Stimulated activated CD4-positive, alpha-beta T cell treated with anti-CD3 and anti-CD28 coated beads, TNF-alpha, amount 100 ng/mL, for 1 hour (primary cell): ENCODE data around the gene LSS.

Experiments
- DNase-seq, 3 donors: peaks; one replicate each; pipeline ENCODE4 v3.0.0-alpha.2; 2020; ENCODE audit warnings: low read depth in 3 of 3, low spot score in 1 of 3

Gene LSS

DNA sequence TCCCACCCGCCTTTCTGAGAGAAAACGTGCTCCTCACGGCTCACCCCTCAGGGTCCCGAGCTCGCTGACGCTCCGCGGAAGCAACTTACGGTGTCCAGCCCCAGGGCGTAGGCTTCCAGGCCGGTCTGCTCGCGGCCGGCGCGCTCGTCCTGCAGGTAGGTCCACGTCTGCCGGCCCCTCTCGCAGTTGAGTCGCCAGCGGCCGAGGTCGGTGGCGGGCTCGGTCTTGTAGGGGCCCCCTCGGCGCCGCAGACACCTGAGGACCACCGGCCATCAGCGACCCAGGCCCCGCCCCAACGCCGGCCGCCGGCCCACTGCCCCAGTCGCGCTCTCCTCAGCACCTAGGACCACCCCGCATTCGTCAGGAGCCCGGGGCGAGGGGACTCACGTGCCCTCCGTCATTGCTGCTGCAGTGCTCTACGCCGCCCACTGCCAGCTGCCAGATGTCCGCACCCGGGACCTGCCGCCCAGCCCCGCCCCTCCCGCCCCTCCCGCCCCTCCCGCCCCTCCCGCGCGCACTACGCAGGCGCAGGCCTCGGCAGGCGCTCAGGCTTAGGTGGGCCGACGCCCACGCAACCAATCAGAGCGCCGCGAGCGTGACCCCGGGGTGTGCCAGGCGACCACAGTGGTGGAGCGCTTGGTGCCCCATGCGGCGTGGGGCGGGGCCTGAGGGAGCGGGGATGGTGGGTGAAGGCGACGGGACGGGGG lies at the start of gene LSS:
TSS of gene LSS (minus strand) at position 430 of the 707 bp plus-strand sequence. CDS start at position 401, 29 bp downstream.
- DNase-seq = peak; percentile 90 to 99 (median 96)

DNA sequence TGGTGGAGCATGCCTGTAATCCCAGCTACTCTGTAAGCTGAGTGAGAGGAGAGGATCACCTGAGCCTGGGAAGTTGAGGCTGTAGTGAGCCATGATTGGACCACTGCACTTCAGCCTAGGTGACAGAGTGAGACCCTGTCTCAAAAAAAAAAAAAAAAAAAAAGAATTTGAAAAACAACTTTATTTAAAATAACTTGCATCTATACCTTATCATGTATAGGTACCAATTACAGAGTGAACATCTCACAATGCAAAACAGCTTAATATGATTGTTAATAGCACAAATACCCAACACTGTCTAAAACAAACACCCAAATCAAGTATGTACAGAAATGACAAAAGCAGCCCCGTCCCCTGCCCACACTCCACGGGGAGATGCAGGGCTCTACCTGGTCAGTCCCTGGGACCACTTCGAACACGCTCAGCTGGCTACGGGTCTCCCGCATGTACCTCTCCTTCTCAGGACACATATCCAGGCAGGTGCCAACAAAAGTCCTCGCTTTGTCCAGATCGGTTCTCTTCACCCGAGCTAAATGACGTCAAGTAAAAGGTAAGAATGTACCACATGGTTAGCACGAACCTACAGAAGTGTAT lies 46.3 kb upstream of the LSS start:
- no peak for DNase-seq

DNA sequence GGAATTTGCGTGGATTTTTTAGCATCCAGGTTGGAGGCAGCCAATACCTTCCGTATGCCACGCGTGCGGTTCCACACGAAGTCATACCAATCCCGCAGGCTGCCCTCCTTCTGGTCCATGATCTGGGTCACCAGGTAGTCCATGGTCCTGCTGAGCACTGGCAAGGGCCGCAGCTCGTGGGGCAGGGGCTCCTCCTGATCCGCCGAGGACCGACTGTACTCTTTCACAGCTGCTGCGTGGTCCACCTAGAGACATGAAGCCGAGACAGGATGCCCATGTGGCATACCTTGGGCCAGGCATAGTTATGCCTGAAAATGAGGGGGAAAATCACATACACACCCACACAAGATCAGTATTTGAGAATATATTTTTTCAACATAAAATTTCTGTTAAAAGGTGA lies 44.8 kb upstream of the LSS start:
- no peak for DNase-seq

DNA sequence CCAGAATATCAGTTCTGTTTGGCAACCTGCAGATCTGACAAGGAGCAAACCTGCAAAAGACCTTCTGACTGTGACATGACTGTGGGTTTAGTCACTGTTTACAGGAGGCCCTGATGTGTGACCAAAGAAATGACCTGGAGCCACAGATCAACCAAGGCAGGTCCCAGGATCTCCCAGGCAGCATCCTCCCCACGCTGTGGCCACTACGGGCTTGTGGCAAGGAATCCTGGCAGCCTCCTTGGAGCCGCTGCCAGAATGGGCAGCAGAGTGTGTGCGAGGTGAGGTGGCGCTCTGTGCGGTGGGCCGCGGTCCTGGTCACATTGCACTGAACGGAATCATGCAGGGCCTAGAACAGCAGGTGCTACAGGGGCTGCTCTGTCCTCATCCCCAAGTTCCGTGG lies 40.9 kb upstream of the LSS start:
- DNase-seq = no peak

DNA sequence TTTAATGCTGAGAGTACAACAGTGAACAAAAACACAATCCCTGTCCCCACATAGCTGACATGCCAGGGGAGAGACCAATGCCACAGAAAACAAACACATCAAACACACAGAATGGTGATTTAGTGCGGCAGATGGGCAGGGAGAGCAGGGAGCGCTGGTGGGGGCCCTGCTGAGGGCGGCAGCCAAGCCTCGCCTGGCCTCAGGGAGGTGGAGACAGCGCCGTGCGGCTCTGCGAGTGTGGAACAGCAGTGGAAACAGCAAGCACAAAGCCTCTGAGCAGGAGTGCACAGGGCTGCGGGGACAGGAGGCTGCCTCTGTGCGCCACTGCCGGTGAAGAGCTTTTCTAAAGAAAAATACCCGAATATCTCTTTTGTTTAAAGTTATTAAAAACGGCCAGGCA lies 39.8 kb upstream of the LSS start:
- DNase-seq = no peak

DNA sequence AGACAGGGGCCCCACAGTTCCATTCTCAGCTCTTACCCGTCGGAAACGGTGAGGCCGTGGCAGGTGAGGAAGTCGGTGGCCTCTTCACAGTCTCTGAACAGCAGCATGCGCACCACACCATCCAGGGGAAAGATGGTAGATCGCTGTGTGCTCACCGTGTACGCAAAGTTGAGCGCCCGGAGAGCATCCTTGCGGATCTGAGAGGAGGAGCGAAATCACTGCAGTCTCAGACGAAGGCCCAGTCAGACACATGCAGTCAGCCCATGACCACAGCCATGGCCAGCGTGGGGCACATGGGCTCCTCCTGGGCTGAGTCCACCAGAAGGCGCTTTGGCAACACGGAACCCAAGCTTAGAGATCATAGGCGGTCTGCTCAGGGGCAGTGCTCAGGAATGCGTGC lies 38.4 kb upstream of the LSS start:
- DNase-seq = no peak

DNA sequence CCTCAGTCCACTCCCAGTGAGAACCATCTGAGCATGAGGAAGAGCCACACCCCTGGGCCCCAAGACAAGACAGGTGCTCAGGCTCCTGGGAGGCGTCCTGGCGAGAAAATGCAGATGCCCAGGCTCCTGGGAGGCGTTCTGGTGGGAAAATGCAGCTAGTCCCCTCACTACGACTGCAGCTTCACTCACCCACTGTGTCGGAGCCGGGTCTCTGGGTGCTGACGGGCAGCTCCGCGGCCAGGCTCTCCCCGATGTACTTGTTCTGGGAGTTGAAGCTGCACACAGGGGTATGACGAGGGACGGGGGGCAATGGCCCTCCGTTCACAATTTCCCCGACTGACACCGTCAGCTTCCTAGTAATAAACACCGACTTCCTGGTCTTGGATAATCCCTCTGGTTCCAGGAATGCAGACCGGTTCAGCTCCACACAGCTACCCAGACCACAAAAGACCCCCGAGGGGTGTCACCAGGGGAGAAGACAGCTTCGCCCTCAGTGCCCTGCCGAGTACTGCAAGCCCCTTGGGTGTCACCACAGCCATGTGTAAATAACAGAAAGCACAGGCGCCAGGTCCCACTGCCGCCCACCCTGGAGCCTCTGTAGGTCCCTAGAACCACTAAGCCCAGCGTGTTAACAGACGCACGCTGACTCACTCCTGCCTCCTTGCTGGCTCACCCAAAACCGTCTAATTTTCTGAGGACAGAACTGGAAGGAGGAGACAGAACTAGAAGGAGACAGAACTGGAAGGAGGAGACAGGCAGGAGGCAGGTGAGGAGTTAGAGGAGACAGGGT lies 37.4 kb upstream of the LSS start:
- no peak for DNase-seq

DNA sequence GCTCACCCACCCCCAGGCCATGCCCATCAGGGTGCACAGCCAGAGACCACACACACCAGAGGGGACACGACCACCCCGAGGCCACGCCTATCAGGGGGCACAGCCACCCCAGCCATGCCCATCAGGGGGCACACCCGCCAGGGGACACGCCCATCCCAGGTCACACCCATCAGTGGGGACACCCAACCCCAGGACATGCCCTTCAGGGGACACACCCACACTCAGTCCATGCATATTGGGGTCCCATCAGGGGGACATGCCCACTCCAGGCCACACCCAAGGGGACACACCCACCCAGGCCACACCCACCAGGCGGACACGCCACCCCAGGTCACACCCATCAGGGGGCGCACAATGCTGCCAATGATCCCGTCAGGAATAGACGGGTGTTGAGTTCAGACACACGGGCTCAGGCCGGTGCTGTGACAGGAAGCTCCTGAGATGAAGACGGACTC lies 36.1 kb upstream of the LSS start:
- DNase-seq = no peak

DNA sequence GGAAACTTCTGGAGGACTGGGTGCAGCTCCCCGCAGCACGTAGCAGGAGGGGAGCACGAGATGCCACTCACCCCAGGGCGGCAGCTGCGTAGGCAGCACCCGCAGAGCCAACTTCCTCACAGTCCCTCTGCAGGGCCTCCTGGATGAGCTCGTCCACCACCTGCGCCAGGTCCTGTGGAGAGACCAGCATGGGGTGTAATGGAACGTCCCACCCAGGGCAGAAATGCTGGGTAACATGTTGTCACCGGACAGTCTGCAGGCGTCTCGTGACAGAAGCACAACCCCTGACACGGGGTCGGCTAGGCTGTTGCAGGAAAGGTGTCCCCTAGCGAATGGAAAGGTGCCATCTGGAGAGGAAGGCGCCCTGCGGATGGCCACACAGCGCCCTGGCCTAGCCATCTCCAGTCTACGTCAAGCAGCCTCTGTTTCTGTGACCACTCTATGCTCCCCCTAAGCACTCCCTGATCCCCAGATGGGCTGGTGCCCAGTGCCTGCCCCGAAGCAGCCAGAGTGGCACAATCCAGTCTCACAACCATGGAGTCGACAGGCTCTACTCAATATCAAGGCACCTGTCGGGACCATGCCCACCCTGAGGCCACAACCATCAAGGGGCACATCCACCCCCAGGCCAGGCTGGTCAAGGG lies 35.6 kb upstream of the LSS start:
- no peak for DNase-seq

DNA sequence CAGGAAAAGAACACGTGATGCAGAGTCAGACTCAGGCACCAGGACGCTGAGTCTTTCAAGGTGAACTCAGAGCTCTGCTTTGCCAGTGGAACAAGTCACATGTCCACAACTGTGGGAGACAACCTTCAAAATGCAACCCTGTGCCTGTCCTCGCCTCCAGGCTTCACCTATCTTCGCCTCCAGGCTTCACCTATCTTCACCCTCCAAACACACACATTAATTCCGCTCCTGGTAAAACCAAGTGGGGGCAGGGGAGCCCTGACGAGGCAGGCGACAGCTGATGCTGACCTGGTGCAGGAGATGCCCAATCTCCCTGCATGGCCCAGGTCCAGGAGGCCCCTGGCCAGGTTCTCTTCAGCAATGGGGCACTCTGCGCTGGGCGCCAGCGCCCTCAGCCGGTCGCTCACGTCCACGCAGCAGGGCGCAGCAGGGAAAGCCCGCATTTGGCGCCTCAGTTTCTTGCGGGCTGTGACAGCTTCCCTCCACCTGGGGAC lies 28.0 kb upstream of the LSS start:
- DNase-seq = no peak

DNA sequence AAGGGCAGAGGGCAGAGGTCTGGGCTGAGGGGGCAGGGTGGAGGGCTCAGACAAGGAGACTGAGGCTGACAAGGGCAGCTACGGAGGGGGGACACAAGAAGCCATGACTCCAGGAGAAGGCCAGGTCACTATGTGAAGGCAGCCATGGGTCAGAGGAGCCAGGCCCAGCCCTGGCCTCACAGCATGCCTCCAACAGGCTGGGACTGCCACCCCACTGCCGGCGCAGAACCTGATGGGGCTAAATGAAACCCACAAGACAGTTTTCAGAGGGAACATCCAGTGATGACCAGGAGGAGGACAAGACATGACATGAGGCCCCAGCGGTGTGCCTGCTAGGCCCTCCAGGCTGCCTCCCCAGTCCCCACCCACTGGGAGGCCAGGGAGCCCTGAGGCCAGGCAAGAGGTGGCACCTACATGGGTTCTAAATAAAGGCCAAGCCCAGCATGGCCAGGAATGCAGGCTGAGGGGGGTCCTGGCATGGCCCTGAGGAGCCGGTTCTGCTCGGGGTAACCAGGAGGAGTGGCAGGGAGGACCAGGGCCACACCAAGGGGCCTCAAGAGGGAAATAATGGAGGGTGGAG lies 27.3 kb upstream of the LSS start:
- DNase-seq = no peak

DNA sequence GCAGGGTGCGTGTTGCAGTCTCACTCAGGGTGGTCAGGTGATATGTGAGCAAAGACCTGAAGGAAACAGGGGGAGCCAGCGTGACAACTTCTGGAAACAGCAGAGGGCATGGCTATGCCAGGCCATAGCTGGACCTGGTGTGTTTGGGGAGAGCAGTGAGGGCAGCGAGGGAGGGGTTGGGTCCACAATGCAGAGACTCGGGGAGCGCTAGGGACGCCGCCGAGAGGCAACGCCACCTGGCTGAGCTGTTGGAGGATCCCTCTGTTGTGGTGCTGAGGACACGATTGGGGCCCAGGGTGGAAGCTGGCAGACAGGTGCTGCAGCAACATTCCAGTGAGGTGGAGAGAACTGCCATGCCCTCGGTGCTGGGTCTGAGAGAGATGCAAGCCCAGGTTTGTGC lies 26.6 kb upstream of the LSS start:
- DNase-seq = no peak

DNA sequence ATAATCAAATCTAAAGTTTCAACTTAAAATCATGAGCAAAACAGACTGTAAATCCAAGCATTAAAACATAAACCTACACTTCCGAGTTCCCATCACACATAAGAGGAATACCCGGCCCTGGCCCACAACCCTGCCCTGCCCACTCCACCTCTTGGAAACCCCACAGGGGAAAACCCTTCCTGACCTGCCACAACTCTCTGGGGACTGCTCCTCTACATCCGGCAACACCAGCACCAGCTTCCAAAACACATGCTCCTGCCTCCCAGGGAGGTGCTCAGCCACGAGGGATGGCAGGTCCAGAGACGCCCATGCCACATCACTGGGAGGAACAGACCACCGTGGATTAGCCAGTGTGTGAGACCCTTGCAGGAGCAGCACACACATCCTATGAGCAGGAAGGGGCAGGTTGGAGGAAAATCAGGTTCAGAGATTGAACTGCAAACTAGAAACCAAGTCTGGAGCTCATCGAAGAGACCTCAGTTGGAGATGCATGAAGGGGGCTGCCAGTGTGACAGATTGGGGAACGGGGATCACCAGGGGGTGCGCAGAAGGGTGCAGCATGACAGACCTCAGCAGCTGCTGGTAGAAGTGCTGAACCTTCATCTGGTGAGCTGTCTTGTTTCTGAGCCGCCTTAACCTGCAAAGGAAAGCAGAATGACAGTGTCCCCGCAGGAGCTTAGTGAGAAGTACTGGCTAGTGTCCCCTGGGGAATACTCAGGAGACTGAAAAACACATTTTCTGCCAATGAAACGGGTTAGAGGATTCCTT lies 25.8 kb upstream of the LSS start:
- no peak for DNase-seq

DNA sequence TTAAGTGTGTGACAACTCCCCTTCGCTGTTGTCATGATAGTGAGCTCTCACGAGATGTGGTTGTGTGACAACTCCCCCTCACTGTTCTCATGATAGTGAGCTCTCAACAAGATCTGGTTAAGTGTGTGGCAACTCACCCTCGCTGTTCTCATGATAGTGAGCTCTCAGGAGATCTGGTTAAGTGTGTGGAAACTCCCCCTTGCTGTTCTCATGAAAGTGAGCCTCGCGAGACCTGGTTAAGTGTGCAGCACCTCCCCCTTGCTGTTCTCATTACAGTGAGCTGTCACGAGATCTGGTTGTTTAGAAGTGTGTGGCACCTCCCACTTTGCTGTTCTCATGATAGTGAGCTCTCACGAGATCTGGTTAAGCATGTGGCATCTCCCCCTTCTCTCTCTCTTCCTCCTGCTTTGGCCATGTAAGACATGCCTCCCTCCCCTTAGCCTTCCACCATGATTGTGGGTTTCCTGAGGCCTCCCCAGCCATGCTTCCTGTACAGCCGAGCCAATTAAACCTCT lies 25.1 kb upstream of the LSS start:
- peak in 1 of 3 donors; percentile 14 for DNase-seq

DNA sequence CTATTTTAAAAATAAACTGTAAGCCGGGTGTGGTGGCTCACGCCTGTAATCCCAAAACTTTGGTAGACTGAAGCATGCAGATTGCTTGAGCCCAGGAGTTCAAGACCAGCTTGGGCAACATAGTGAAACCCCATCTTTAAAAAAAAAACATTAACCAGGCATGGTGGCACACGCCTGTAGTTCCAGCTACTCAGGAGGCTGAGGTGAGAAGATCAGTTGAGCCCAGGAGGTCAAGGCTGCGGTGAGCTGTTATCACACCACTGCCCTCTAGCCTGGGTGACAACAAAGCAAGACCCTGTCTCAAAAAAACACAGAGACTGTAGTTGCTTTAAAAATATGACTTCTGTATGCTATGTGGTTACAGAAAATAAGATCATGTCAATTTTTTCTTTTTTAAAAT lies 24.3 kb upstream of the LSS start:
- DNase-seq = no peak

DNA sequence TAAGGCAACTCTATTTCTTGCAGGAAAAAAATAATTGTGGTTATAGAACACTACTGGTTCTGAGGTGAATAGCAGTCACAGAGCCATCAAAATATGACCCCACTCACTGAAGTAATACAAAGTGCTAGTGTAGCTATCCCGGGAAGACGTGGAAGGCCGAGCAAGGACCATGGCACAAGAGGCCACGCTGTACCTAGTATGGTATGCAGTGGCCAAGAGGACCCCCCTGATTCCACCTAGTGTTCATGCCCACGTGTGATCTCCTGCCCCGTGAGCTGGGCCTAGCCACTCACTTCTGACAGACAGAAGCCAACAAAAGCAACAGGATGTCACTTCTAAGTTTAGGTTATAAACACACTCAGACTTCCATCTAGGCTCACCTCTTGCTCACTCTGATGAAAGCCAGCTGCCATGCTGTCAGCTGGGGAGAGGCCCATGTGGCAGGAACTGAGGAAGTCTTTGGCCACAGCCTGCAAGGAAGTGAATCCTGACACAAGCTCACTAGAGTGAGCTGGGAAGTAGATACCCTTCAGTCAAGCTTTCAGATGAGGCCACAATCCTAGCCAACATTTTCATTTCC lies 21.7 kb upstream of the LSS start:
- DNase-seq = no peak

DNA sequence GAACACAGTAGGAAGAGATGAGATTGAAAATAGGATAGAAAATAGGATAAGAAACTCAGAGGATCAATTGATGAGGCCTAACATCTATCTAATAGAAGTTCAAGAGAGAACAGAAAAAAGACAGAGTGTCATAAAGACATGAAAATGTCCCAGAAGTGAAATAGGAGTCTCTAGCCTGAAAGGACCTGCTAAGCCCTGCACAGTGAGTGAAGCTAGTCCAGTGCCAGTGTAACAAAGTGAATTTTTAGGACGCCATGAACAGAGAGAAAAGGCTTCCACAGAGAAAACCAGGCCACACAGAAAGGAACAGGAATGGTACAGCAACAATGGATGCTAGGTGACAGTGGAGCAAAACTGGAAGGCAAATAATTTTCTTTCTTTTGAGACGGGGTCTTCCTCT lies 20.3 kb upstream of the LSS start:
- no peak for DNase-seq

DNA sequence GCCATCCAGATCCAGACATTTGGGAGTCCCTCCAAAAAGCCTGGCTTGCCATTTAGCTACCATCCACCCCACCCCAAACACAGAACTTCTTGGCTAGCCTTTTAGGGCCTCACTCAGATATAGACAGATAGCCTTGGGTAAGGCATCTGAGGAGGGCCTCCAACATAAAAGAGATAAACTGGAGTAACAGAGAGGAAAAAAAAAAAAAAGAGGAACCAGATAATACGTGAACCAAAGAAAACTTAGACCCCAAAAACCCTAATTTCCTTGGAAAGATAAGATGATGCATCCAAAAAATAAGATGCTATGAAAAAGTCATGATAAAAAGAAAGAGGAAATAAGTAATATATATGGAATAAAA lies 19.8 kb upstream of the LSS start:
- DNase-seq = no peak

DNA sequence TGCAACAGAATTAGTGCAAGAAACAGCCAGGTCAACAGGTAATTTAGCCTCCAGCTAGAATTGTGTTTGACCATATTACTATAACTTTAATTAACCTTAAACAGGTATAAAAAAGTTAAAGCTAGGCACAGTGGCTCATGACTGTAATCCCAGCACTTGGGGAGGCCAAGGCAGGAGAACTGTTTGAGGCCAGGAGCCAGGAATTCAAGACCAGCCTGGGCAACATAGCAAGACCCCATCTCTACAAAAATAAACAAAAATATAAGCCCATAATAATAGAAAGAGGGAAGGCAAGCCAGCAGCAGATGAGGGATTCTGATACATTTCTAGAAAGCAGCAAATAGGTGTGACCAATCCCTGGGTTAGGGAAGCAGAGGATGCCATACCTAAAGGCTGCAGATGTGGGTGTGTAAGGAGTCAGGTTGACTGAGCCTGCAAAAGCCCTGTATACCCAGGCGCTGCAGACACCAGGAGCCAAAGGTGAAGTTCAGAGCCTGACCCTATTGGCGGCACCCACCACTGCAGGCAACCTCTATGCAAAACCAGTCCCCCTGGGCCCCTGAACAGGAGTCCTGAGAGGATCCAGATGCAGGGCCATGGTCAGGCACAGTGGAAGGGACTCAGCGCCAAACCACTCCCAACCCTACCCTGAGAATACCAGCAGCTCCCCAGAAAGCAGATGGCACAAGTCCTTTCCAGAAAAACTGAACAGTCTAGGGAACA lies 19.3 kb upstream of the LSS start:
- DNase-seq = no peak
